K562 (cell line): Measurements from ENCODE around the gene PPDPF. TPM values are rescaled to one million over a fixed set of nuclear protein-coding genes. Genes with fewer than 3 reads are reported as not detected.

Experiments used
- ATAC-seq: fragments of 200-7000 bp; cut with Tn5 transposase; 3 replicates; pipeline ENCODE4 v1.9.1; 2020; ENCODE audit warnings: moderate library complexity
- BruUV-seq: library from RNA; stranded (reverse); fragments of 400-500 nt; replicated peaks from 2 replicates; lab custom pipeline; 2021; lab: Mats Ljungman, UMichigan
- CTCF ChIA-PET: fragments of 300-600 bp; formaldehyde crosslinking; extraction: SDS; loops from one replicate; lab custom pipeline; 2021; ENCODE audit warnings: low intra/inter-chr PET ratio; lab: Yijun Ruan, JAX
- POLR2A ChIA-PET: fragments of 300-600, 350-650 bp; sonication (Branson Sonifier 250); formaldehyde crosslinking; extraction: SDS; loops from one replicate; lab custom pipeline; 2021; ENCODE audit warnings: antibody characterized with exemption, inconsistent platforms; lab: Yijun Ruan, JAX
- DNase-seq, 4 experiments: peaks; one replicate each; pipeline versions ENCODE4 v3.0.0 to v3.0.0-alpha.2; 2011 to 2018; ENCODE audit warnings: low spot score in 3 of 4, mixed read lengths in 3 of 4; ENCODE audit errors: extremely low read depth in 1 of 4
- FAIRE-seq: peaks from 2 replicates; lab custom pipeline; 2011; peaks lifted over from hg19 to GRCh38; lab: Jason Lieb, UNC
- H2AFZ ChIP-seq: 2 replicates; pipeline ENCODE4 v1.6.0; 2011; ENCODE audit warnings: low read depth, low read length, control low read depth, inconsistent platforms
- H3K27ac ChIP-seq: fragments of 200-600 bp; 3 replicates; pipeline ENCODE4 v1.8.0; 2011; ENCODE audit warnings: low read depth, mild to moderate bottlenecking, control low read depth, inconsistent platforms, low read length, moderate library complexity, mixed read lengths; ENCODE audit errors: extremely low read depth
- H3K27me3 ChIP-seq, 2 experiments: fragments of 300-600 bp in 1 of 2; 2 replicates in 1 of 2; 3 replicates in 1 of 2; pipeline versions ENCODE4 v1.6.0 to v1.8.0; 2011; ENCODE audit warnings: inconsistent platforms in 2 of 2, low read length in 2 of 2, mild to moderate bottlenecking in 1 of 2, mixed read lengths in 1 of 2, moderate library complexity in 1 of 2; ENCODE audit not compliant: control insufficient read depth in 2 of 2, insufficient read depth in 2 of 2
- H3K36me3 ChIP-seq: fragments of 300-600 bp; 3 replicates; pipeline ENCODE4 v1.8.0; 2011; ENCODE audit warnings: mild to moderate bottlenecking, low read length, inconsistent platforms; ENCODE audit not compliant: control insufficient read depth, insufficient read depth
- H3K4me1 ChIP-seq, 2 experiments: fragments of 200-600 bp in 1 of 2; replicated peaks in 1 of 2; 2 replicates in 1 of 2; 3 replicates in 1 of 2; pipeline versions ENCODE4 v1.5.1 to v1.8.0; 2011; ENCODE audit warnings: inconsistent platforms in 2 of 2, low read length in 2 of 2, mild to moderate bottlenecking in 1 of 2, mixed read lengths in 1 of 2, moderate library complexity in 1 of 2; ENCODE audit not compliant: control insufficient read depth in 2 of 2, insufficient read depth in 2 of 2
- H3K4me2 ChIP-seq: 2 replicates; pipeline ENCODE4 v1.6.1; 2011; ENCODE audit warnings: low read length, control low read depth, inconsistent platforms, mixed read lengths; ENCODE audit not compliant: insufficient read depth
- H3K4me3 ChIP-seq: fragments of 200-600 bp; sonication (generic), shearing (Covaris generic); 2 replicates; pipeline ENCODE4 v1.5.1; 2016; ENCODE audit warnings: control low read depth, inconsistent platforms
- H3K79me2 ChIP-seq: fragments of 200-600 bp; 3 replicates; pipeline ENCODE4 v1.8.0; 2011; ENCODE audit warnings: low read length, inconsistent platforms; ENCODE audit not compliant: control insufficient read depth, insufficient read depth
- H3K9ac ChIP-seq, 2 experiments: 2 replicates each; pipeline versions ENCODE4 v1.6.0 to v1.6.1; 2011; ENCODE audit warnings: low read depth in 2 of 2, low read length in 2 of 2, control low read depth in 1 of 2, inconsistent platforms in 1 of 2, mild to moderate bottlenecking in 1 of 2, mixed read lengths in 1 of 2; ENCODE audit not compliant: insufficient read depth in 1 of 2
- H3K9me1 ChIP-seq: one replicate; pipeline ENCODE4 v1.6.0; 2011; ENCODE audit warnings: inconsistent platforms, mild to moderate bottlenecking, low read length, moderate library complexity; ENCODE audit not compliant: control insufficient read depth, insufficient read depth
- H3K9me3 ChIP-seq: replicated peaks from 2 replicates; pipeline ENCODE4 v1.5.1; 2011; ENCODE audit warnings: low read depth, low read length, inconsistent platforms; ENCODE audit not compliant: control insufficient read depth, insufficient read depth
- H4K20me1 ChIP-seq: replicated peaks from 2 replicates; pipeline ENCODE4 v1.6.1; 2011; ENCODE audit warnings: low read length, inconsistent platforms, mixed read lengths; ENCODE audit not compliant: control insufficient read depth, insufficient read depth
- ZBTB33 ChIP-seq: sonication (generic); formaldehyde crosslinking; IDR thresholded peaks from 2 replicates; pipeline ENCODE4 v1.8.1; 2023; ENCODE audit warnings: mild to moderate bottlenecking, missing genetic modification reagents
- ZNF23 ChIP-seq: fragments of 250-450 bp; sonication (Bioruptor Pico); IDR thresholded peaks from 2 replicates; pipeline ENCODE4 v1.4.0; 2020; ENCODE audit warnings: mild to moderate bottlenecking
- WGBS: fragments of 100-300 bp; shearing (Covaris generic); methylation state at CpG from one replicate; pipeline ENCODE4 v1.1.6; 2016; ENCODE audit warnings: low coverage, mixed read lengths; ENCODE audit not compliant: insufficient coverage; ENCODE audit errors: missing lambda C conversion rate; 5-methylcytosine and 5-hydroxymethylcytosine counted together
- in situ Hi-C: fragments of 300-500 bp; cut with MboI; formaldehyde crosslinking; loops from 4 replicates; pipeline ENCODE4 v1.15.0; 2018; ENCODE audit warnings: inconsistent platforms, mixed read lengths
- intact Hi-C: fragments of 100-400 bp; cut with micrococcal nuclease; formaldehyde crosslinking; loops from 2 replicates; pipeline ENCODE4 v1.14.2; 2022
- polyA plus RNA-seq, 8 experiments: library from polyadenylated mRNA; depleted of rRNA in 4 of 8; stranded (reverse) in 5 of 8; unstranded in 3 of 8; fragments of >200 nt; fragmentation: Nextera tagmentation in 2 of 8; fragmentation: Illumina TruSeq in 1 of 8; extraction: Ambion mirVana in 2 of 8; extraction: Trizol in 1 of 8; gene quantifications; 2 replicates each; pipeline versions ENCODE4 v1.2.1 to v1.2.3, GENCODE V29; 2011 to 2014; ENCODE audit warnings: inconsistent platforms in 1 of 8, missing spikeins in 1 of 8
- total RNA-seq, 7 experiments: library from RNA; depleted of rRNA in 6 of 7; stranded (reverse); fragments of >200 nt in 6 of 7; fragmentation: Illumina TruSeq in 2 of 7; extraction: Trizol in 2 of 7; gene quantifications; 2 replicates each; pipeline versions ENCODE4 v1.2.1 to v1.2.3, GENCODE V29; 2011 to 2021; ENCODE audit warnings: low replicate concordance in 1 of 7

PPDPF gene
- total and polyA plus RNA-seq, 9 of the 15 experiments (the other 6 are each of a cell fraction or from before 2014, with no cell fraction given), result 0.77 to 233 (median 10.5) TPM

GRCh38 chr20:63531686-63532448 is 11.3 kb downstream of the PPDPF start:
- no peak for DNase-seq
- Histone ChIP-seq H3K27me3 (peaks cover 0 to 44% of the 10 kb centered on the region in 2 experiments; a peak in 3 of 5 replicates), H3K79me2 (no peaks in the 10 kb centered on the region), H3K4me1 (peaks cover 0 to 64% of the 10 kb centered on the region in 2 experiments; a peak in 2 of 5 replicates), H3K27ac (no peak overlapping the region), H2AFZ (no peak overlapping the region), H3K9me1 (no peaks in the 10 kb centered on the region), H3K9ac (no peak overlapping the region), H3K36me3 (no peaks in the 10 kb centered on the region), H4K20me1 (peaks cover 9% of the 10 kb centered on the region; the same call in 1 of the 2 replicates), H3K9me3 (no peaks in the 10 kb centered on the region), H3K4me3 (no peak overlapping the region), H3K4me2 (no peak overlapping the region)
- TF ChIP-seq ZBTB33 (CRISPR knock-in tag) (peak; percentile 53; the same call in 1 of the 2 replicates), ZNF23 (CRISPR knock-in tag) (no peak)
- intact Hi-C loops (loop anchor here (10.0 kb wide), 2 partner anchors 123 to 173 kb away; partner anchors contain the start of genes ARFRP1, RTEL1, STMN3 and ZGPAT), in situ Hi-C loops (no loop called here)
- peak; percentile 76 for FAIRE-seq
- no TSS peak for BruUV-seq
- CTCF ChIA-PET, result no interaction called here
- POLR2A ChIA-PET, result interaction anchor here (0.5 to 0.9 kb wide), 4 partner anchors 9 to 505 kb away, joined by 3 to 4 read pairs (median 4); no protein-coding TSS in a partner anchor
- ATAC-seq, result no peak
- 36% methylated on average over 25 of the region's 27 CpGs for WGBS
